A673 (cell line): ENCODE measurements around the gene SETDB2.

Source experiments
- EZH2 ChIP-seq: fragments of 200-600 bp; sonication (generic); IDR thresholded peaks from 2 replicates; pipeline ENCODE4 v1.6.1; 2017; ENCODE audit warnings: borderline replicate concordance, low read depth, mild to moderate bottlenecking, mixed read lengths, antibody characterized with exemption, low read length; ENCODE audit not compliant: poor library complexity, severe bottlenecking
- TF ChIP-seq, protein P1 (sequence below): fragments of 300-800, 200-600 bp; sonication (generic); conservative IDR thresholded peaks from 2 replicates; pipeline ENCODE4 v1.5.1; 2017; ENCODE audit warnings: low read depth, mild to moderate bottlenecking, antibody characterized with exemption, low read length, moderate library complexity, mixed read lengths

DNA sequence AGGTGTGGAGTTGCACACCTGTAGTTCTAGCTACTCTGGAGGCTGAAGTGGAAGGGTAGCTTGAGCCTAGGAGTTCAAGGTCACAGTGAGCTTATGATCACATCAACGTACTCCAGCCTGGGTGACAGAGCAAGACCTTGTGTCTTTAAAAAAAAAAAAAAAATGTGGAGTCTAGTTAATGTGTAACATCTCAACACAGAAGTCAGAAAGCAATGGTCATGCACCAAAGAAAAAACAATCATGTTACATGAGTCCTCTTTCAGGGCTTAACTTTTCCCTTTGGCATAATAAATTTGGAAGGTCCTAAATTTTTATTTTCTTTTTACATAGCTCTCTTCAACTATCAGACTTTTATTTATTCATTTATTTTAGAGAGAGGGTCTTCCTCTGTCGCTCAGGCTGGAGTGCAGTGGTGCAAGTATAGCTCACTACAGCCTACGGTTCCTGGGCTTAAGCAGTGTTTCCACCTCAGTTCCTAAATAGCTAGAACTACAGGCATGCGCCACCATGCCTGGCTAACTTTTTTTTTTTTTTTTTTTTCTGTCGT is 22.3 kb downstream of the SETDB2 start:
- TF ChIP-seq, protein P1, sequence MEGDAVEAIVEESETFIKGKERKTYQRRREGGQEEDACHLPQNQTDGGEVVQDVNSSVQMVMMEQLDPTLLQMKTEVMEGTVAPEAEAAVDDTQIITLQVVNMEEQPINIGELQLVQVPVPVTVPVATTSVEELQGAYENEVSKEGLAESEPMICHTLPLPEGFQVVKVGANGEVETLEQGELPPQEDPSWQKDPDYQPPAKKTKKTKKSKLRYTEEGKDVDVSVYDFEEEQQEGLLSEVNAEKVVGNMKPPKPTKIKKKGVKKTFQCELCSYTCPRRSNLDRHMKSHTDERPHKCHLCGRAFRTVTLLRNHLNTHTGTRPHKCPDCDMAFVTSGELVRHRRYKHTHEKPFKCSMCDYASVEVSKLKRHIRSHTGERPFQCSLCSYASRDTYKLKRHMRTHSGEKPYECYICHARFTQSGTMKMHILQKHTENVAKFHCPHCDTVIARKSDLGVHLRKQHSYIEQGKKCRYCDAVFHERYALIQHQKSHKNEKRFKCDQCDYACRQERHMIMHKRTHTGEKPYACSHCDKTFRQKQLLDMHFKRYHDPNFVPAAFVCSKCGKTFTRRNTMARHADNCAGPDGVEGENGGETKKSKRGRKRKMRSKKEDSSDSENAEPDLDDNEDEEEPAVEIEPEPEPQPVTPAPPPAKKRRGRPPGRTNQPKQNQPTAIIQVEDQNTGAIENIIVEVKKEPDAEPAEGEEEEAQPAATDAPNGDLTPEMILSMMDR, result no peak
- TF ChIP-seq EZH2, result no peak
